HG03025 (cell line): ENCODE measurements around the gene ACVRL1.
"Not testable (repeated sequence)": the region's sequence is repeated elsewhere in the genome, so short reads cannot be mapped to it uniquely, and the experiment has no call there.

Experiments
- ATAC-seq: cut with Tn5 transposase; IDR thresholded peaks from one replicate; pipeline ENCODE4 v1.9.1; 2021; ENCODE audit warnings: mild to moderate bottlenecking, moderate library complexity; ENCODE audit not compliant: unreplicated experiment, low FRiP score

ACVRL1 gene

GRCh38 chr12:51873251-51873994 lies 33.9 kb upstream of the ACVRL1 start:
- no peak for ATAC-seq

- ATAC-seq = no peak
Observed at GRCh38 chr12:51874000-51874399, 33.3 kb upstream of the ACVRL1 start.

DNA sequence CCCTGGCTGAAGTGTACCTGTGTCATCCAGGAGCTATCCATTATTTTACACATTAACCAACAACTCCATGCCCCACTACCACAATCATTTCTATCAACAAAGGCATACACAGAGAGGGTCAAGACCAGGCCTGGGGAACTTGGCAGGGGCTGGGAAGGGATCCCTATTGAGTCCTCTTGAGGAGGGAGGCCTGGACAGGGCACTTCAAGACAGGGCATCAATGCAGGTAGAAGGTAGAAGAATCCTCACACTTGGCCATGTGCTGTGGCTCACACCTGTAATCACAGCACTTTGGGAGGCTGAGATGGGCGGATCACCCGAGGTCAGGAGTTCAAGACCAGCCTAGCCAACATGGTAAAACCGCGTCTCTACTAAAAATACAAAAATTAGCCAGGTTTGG lies 32.8 kb upstream of the ACVRL1 start:
- no peak for ATAC-seq

DNA sequence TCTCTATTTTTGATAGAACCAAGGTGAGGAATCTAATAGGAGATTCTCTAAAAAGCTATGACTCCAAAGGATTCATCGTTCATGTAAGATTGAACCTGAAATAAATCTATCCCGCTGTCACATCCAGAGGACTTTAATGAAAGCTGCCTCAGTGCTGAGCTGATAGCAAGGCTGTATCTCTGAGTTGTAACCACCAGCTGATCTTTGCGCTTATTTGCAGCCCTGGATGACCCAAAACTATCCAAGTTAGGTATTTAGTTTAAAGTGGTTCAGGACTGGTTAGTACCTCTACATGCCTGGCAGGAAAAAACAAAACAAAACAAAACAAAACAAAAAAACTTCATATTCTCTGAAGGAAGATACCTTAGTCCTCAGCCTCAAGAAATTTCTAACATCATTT lies 28.2 kb upstream of the ACVRL1 start:
- no peak for ATAC-seq

- no peak for ATAC-seq
Observed at GRCh38 chr12:51883295-51883694, 24.0 kb upstream of the ACVRL1 start.

GRCh38 chr12:51883998-51884675 lies 23.2 kb upstream of the ACVRL1 start:
- ATAC-seq = no peak

GRCh38 chr12:51884676-51885229 lies 22.6 kb upstream of the ACVRL1 start:
- ATAC-seq = no peak

- ATAC-seq = not testable (repeated sequence)
Observed at GRCh38 chr12:51885294-51886020, 21.8 kb upstream of the ACVRL1 start.

- ATAC-seq = no peak
Observed at GRCh38 chr12:51886021-51886710, 21.1 kb upstream of the ACVRL1 start.

- ATAC-seq = no peak
Observed at GRCh38 chr12:51887476-51888315, 19.6 kb upstream of the ACVRL1 start, which contains the start of gene ANKRD33. TSS of gene ANKRD33 (plus strand) at chr12:51888103. CDS start at chr12:51888187, 84 bp downstream.

- no peak for ATAC-seq
Observed at GRCh38 chr12:51888316-51889215, 18.7 kb upstream of the ACVRL1 start.

DNA sequence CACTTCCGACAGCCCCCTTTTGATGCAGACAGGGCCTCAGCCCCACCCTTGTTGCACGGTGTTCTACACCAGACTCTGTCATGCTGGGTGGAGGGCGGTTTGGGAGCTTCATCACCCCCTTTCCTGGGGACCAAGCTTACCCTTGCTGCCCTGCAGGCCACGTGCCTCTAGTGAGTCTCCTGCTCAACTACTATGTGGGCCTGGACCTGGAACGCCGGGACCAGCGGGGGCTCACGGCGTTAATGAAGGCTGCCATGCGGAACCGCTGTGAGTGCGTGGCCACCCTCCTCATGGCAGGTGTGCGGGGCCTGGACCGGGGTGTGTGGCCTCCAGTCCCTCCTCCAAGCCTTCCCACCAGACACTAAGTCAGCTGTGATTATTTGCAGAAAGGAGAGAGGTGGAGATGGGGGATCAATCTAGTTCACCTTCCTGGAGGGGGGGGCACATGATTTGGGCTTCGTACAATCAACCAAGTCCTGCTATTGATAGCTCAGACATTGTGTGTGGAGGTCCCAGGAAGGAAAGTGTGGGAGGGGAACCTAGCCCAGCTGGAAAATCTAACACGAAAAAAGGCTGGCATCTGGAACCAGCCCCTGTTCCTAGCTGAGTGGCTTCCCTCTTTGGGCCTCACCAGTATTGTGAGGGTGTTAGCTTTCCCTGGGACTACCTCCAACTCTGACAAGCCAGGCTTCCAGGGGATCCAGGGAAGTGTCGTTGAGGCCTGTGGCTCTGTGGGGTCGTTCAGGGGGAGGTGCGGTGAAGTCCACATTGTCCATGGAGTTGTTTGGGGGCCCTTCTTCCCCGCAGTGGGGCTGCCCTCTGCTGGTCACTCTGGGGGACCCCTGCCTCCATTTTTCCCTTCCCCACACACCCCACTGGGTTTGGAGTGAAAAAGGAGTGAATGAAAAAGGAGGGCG lies 17.8 kb upstream of the ACVRL1 start:
- no peak for ATAC-seq

DNA sequence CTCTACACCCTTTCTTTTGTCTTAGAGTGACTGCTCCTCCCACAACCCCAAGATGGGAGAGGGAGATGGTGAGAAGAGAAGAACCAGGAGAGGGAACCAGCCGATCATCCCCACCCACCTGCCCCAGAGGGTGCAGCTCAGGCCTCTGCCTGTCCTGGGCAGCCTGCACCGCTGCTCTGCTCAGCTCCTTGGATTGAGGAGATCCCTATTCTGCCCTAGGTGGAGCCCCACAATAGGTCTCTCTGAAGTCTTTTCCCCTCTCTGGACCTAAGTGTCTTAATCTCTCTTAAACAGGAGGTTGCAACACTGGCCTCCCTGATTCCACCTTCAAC lies 17.2 kb upstream of the ACVRL1 start:
- no peak for ATAC-seq

DNA sequence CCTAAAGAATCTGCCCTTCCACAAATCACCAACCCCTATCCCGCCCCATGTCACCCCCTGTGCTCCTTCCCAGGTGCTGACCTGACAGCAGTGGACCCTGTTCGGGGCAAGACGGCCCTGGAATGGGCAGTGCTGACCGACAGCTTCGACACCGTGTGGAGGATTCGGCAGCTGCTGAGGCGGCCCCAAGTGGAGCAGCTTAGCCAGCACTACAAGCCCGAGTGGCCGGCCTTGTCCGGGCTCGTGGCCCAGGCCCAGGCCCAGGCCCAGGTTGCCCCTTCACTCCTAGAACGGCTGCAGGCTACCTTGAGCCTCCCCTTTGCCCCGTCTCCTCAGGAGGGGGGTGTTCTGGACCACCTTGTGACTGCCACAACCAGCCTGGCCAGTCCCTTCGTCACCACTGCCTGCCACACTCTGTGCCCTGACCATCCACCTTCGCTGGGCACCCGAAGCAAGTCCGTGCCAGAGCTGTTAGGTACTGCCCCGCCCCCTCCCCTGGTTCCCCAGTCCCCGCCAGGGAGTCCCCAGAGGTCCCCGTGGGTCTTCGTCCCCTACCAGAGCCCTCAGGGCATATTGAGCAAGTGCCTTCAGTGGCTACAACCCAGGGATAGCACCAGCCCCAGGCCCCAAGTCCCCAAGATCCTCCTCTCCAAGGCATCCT lies 16.7 kb upstream of the ACVRL1 start:
- ATAC-seq = no peak

GRCh38 chr12:51891843-51892242 lies 15.5 kb upstream of the ACVRL1 start:
- ATAC-seq = no peak

DNA sequence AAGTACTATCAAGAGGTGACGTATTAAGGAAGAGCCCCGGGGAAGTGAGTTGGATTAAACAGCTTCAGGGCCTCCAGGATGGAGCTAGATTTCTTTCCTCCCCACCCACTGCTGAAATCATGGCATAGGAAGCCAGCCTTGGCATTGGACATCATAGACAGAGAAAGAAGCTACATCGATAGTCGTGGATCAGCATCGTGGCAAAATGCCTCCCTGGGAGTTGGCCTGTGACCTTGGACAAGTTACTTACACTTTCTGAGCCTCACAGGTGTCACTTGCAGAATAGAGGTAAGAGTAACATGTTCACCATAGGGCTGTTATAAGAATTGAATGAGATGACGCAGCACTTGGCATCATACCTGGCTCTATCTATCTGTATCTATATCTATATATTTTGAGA lies 13.5 kb upstream of the ACVRL1 start:
- ATAC-seq = no peak
